GM19099 (cell line): ENCODE measurements around the gene PSIP1.

ENCODE experiments used
- POLR2A ChIP-seq: IDR thresholded peaks from 3 replicates; pipeline ENCODE4 v1.6.1; 2011; ENCODE audit warnings: low read depth; ENCODE audit not compliant: insufficient read length; ENCODE audit errors: extremely low read depth

Gene PSIP1

DNA sequence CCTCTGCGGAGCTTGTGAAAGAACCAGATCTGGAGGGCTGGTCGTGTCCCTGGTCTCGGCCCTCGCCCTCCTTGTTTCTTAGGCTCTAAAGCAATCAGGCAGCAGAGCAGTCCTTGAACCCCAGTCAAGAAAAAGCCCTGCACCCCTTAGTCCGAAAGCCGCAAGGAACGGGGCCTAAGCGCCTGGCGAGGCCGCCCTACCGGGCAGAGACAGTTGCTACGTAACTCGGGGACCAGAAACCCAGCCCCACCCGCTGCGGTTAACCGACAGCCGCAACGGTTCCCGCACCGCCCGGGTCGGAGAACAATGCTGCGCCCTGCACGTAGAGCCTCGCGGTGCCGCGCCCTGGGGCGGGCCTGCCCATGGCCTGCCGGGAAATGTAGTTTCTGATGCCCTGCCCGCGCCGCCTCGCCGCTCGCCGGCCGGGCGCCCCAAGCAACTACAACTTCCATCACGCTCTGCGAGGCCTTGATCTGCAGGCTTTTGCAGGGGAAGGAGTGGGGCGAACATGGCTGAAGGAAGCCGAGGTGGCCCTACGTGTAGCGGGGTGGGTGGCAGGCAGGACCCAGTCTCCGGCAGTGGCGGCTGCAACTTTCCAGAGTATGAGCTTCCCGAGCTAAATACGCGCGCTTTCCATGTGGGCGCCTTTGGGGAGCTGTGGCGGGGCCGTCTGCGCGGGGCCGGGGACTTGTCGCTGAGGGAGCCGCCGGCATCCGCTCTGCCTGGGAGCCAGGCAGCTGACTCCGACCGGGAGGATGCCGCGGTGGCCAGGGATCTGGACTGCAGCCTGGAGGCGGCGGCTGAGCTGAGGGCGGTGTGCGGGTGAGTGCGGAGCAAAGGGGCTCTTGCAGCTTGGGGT is 88.2 kb downstream of the PSIP1 start, which contains the start of gene SNAPC3:
Gene SNAPC3 (plus strand): TSS at position 505 of the 859 bp plus-strand sequence. CDS start 4 bp downstream, at position 509.
- peak; percentile 84 for TF ChIP-seq POLR2A

DNA sequence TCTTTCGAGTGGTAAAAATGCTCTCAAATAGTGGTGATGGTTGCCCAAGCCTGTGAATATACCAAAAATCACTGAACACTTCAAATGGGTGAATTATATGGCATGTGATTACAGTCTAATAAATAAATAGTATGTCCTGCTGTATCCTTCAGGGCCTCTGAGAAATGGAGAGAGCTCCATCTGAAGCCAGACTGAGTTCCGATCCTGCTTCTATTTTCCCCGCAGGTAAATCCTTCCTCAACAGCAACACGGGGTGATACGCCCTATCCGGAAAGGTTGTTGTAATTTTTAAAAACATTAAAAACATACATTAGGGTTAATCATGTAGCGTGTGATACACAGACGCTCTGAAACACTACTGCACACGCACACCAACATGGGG is 88.8 kb downstream of the PSIP1 start:
- TF ChIP-seq POLR2A, result no peak

DNA sequence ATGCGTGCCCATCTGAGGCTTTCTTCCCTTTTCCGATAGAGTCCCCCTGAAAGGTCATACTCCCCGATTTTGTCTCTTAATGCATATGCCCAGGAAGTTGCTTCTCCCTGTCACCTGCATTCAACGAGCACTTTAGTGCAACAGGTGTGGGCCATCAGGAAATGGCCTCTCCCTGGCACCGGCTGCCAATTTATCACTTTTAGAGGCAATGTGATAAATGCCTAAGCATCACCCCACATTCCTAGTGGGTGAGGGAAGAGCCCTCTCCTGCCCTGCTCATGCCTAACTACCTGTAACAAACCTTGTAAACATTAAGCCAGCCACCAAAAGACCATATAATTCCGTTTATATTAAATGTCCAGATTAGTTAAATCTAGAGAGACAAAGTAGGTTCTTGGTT is 89.2 kb downstream of the PSIP1 start:
- no peak for TF ChIP-seq POLR2A

DNA sequence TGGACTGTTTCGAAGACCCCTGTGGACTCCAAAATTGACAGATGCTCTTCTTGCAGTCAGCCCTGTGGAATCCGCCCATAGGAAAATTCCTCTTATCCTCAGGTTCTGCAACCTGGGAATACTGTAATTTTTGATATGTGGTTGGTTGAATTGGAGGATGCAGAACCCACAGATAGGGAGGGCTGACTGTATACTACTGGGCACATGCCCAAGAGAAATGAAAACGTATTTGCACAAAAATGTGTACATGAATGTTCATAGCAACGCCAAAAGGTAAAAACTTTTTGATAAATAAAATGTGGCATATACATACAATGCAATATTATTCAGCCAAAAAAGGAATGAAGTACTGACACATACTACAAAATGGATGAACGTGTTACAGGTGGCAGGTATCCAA is 90.0 kb downstream of the PSIP1 start:
- no peak for TF ChIP-seq POLR2A

DNA sequence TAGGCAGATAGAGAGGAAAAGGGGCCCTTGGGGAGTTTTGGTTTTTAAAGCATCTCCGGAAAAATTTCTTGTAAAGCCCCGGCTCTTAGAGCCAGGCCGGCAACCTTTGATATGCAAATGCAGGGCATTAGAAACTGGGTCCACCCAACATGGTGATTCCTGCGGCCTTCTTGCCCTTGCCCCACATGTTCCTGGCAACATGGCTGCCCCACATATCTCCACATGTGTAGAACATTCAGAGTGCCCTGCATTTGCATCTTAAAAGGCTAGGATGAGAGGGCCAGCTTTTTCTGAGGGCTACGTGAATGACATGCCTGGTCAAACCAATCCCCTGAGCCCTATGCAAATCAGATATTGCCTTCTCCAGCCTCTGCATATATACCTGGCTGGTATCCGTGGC is 93.1 kb downstream of the PSIP1 start:
- no peak for TF ChIP-seq POLR2A

DNA sequence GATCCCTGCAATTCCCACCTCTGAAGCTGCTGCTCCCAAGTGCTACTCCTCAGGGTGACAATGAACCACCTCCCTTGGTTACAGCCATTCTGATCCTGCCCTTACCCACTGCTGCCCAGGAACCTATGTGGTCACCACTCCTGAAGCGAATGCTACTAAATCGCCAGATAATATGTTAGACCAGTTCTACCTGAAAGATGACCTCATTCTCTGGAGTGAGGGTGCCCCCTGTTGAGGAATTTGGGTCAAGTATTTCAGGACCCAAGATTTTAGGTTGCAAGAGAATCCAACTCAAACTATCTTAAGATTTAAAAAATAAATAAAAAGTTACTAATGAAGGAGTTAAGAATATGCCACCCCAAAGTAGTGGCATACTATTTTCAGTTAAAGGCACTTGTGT is 93.9 kb downstream of the PSIP1 start:
- no peak for TF ChIP-seq POLR2A
